ENCODE measurements around the gene XAB2.

XAB2 gene

DNA sequence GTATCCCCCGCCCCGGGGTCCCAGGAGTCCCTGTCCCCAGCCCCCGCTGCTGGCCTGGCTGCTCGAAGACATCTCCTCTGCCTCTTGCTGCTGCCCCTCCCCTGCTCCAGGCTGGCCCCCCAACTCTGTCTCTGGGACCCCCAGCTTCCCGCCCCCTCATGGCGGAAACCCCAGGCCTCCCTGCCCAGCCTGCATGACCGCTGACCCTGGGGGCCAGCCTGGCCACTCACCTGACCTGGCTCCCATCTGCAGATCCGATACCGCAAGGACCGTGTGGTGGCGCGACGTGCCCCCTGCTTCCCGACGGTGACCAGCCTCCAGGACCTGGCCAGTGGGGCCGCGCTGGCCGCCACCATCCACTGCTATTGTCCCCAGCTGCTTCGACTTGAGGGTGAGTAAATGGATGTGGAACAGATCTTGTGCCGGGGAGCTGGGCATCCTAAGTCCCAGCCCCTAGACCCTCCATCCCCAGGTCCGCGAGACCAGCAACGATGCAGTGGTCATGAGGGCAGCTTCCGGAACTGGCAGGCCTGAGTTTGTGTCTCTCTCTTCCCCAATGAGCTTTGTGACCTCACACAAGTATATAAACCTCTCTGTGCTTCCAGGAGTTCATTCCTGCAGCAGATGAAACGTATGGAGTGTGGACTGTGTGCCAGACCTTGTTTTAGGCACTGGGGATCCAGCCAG lies 21.3 kb downstream of the XAB2 start:
- H3K27ac ChIP-seq (ENCODE audit: low read length), result no peak overlapping the region
- H3K27me3 ChIP-seq (ENCODE audit: control insufficient read depth in 1 of 2, insufficient read depth in 2 of 2, low read length in 2 of 2), result peaks cover 5 to 8% of the 10 kb centered on the region in 2 donors
- no peak overlapping the region for H3K4me3 ChIP-seq (ENCODE audit: low read length in 2 of 2)
- no peaks in the 10 kb centered on the region for H3K36me3 ChIP-seq (ENCODE audit: control insufficient read depth in 2 of 2, insufficient read depth in 2 of 2, low read length in 2 of 2)
- H3K4me1 ChIP-seq (ENCODE audit: control insufficient read depth, insufficient read depth, low read length), result no peaks in the 10 kb centered on the region
- H3K9me3 ChIP-seq (ENCODE audit: control insufficient read depth in 2 of 2, low read length in 2 of 2), result no peaks in the 10 kb centered on the region
- H3K9ac ChIP-seq (ENCODE audit: low read length in 2 of 2), result no peak overlapping the region

DNA sequence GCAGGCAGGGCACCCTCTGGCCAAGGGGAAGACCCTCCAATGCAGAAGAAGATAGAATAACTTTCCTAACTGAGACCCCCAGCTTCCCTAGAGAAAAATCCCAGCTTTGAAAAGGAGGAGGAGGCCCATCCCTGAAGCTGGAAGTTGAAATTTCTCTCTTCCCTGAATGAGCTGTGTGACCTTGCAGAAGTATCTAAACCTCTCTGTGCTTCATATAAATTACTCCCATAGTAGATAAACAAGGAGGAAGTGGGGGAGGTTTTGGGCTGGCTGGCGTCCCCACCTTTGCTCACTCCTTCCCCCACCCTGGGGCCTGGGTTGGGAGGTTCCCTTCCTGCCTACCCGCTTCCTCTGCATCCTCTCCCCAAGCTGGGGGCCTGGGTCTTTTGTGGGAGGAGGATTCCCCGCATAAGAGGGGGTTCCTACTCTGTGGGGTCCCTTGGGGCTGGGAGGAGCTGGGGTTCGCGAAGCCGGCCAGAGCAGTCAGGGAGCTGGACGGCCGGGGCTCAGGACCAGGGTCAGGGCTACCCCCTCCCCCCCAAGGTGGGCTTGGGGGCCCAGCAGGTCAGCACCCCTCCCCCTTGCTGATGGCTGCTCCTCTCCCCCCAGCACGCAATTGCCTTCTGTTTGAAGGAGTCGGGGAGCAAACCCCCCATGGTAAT lies 22.0 kb downstream of the XAB2 start:
- no peak overlapping the region for H3K9ac ChIP-seq (ENCODE audit: low read length in 2 of 2)
- peaks cover 5 to 8% of the 10 kb centered on the region in 2 donors for H3K27me3 ChIP-seq (ENCODE audit: control insufficient read depth in 1 of 2, insufficient read depth in 2 of 2, low read length in 2 of 2)
- H3K9me3 ChIP-seq (ENCODE audit: control insufficient read depth in 2 of 2, low read length in 2 of 2), result no peaks in the 10 kb centered on the region
- H3K4me1 ChIP-seq (ENCODE audit: control insufficient read depth, insufficient read depth, low read length), result no peaks in the 10 kb centered on the region
- no peak overlapping the region for H3K27ac ChIP-seq (ENCODE audit: low read length)
- H3K4me3 ChIP-seq (ENCODE audit: low read length in 2 of 2), result no peak overlapping the region
- H3K36me3 ChIP-seq (ENCODE audit: control insufficient read depth in 2 of 2, insufficient read depth in 2 of 2, low read length in 2 of 2), result no peaks in the 10 kb centered on the region

DNA sequence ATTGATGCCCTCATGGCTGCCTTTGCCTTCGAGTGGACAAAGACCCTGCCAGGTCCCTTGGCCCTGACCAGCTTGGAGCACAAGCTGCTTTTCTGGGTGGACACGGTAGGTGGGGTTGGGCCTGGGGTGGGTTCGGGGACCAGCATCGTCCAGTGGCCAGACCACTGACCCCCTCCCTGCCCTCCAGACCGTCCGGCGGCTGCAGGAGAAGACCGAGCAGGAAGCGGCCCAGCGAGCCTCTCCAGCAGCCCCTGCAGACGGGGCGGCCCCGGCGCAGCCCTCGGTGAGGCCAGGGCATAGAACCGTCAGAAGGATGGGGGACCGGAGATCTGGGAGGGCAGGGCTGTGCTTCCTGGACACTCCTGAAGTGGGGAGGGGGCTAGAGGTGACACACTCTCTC lies 23.1 kb downstream of the XAB2 start:
- H3K9me3 ChIP-seq (ENCODE audit: control insufficient read depth in 2 of 2, low read length in 2 of 2), result no peaks in the 10 kb centered on the region
- H3K4me3 ChIP-seq (ENCODE audit: low read length in 2 of 2), result no peak overlapping the region
- H3K9ac ChIP-seq (ENCODE audit: low read length in 2 of 2), result no peak overlapping the region
- H3K27me3 ChIP-seq (ENCODE audit: control insufficient read depth in 1 of 2, insufficient read depth in 2 of 2, low read length in 2 of 2), result peaks cover 5 to 11% of the 10 kb centered on the region in 2 donors
- no peaks in the 10 kb centered on the region for H3K36me3 ChIP-seq (ENCODE audit: control insufficient read depth in 2 of 2, insufficient read depth in 2 of 2, low read length in 2 of 2)
- H3K27ac ChIP-seq (ENCODE audit: low read length), result no peak overlapping the region
- H3K4me1 ChIP-seq (ENCODE audit: control insufficient read depth, insufficient read depth, low read length), result no peaks in the 10 kb centered on the region

DNA sequence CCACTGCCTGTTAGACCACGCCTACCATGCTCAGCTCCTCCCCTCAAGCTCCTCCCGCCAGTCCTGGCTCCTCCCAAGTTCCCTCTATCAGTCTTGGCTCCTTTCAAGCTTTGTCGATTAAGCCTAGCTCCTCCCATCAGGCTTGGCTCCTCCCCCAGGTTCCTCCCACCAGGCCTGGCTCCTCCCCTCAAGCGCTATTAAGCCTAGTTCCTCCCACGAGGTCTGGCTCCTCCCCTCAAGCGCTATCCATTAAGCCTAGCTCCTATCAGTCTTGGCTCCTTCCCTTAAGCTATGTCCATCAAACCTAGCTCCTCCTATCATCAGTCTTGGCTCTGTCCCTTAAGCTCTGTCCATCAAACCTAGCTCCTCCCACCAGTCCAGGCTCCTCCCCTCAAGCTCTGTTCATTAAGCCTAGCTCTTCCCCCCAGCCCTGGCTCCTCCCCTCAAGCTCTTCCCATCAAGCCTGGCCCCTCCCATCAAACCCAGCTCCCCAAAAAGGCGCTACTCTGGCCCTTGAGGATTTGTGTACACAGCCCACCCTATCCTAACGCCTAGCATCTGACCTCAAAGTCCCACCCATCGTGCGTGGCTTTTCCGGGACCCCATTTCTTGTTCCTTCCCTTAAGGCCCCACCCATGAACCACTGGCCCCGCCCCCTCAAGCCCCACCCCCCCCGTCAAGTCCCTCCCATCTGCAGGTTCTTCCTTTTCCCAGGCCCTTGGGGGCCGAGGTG lies 23.7 kb downstream of the XAB2 start:
- Histone ChIP-seq H3K9me3 (ENCODE audit: control insufficient read depth in 2 of 2, low read length in 2 of 2) (no peaks in the 10 kb centered on the region), H3K4me1 (ENCODE audit: control insufficient read depth, insufficient read depth, low read length) (no peaks in the 10 kb centered on the region), H3K9ac (ENCODE audit: low read length in 2 of 2) (no peak overlapping the region), H3K27me3 (ENCODE audit: control insufficient read depth in 1 of 2, insufficient read depth in 2 of 2, low read length in 2 of 2) (peaks cover 5 to 11% of the 10 kb centered on the region in 2 donors), H3K4me3 (ENCODE audit: low read length in 2 of 2) (no peak overlapping the region), H3K27ac (ENCODE audit: low read length) (no peak overlapping the region), H3K36me3 (ENCODE audit: control insufficient read depth in 2 of 2, insufficient read depth in 2 of 2, low read length in 2 of 2) (no peaks in the 10 kb centered on the region)

DNA sequence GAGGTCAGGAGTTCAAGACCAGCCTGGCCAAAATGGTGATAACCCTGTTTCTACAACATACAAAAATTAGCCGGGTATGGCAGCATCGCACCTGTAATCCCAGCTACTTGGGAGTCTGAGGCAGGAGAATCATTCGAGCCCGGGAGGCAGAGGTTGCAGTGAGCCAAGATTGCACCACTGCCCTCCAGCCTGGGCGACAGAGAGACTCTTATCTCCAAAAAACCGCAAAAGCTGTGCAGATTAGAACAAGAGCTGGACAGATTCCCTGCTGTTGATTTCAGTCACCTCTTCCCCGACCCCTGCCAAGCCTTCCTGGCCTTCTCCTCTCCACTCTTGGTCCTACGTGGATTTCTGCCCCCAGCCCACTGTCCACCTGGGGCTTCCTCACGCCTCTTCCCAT lies 25.4 kb downstream of the XAB2 start:
- Histone ChIP-seq H3K9ac (ENCODE audit: low read length in 2 of 2) (no peak overlapping the region), H3K27me3 (ENCODE audit: control insufficient read depth in 1 of 2, insufficient read depth in 2 of 2, low read length in 2 of 2) (peaks cover 5 to 11% of the 10 kb centered on the region in 2 donors), H3K27ac (ENCODE audit: low read length) (no peak overlapping the region), H3K4me1 (ENCODE audit: control insufficient read depth, insufficient read depth, low read length) (no peaks in the 10 kb centered on the region), H3K36me3 (ENCODE audit: control insufficient read depth in 2 of 2, insufficient read depth in 2 of 2, low read length in 2 of 2) (no peaks in the 10 kb centered on the region), H3K9me3 (ENCODE audit: control insufficient read depth in 2 of 2, low read length in 2 of 2) (no peaks in the 10 kb centered on the region), H3K4me3 (ENCODE audit: low read length in 2 of 2) (no peak overlapping the region)

DNA sequence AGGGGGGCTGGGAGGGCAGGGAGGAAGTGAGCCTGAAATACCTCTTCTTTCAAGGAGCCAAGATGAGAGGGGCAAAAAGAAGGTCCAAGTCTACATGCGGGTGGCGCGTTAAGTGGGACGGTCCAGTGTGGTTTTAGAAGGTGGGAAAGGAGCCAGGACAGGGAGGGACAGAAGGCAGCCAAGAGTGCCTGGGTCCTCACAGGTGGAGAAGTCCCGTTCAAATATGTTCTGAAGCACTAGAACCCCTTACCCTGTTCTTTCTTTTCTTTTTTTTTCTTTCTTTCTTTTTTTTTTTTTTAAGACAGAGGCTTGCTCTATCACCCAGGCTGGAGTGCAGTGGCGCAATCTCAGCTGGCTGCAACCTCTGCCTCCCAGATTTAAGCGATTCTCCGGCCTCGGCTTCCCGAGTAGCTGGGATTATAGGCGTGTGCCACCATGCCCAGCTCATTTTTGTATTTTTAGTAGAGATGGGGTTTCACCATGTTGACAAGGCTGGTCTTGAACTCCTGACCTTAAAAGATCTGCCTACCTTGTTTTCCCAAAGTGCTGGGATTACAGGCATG lies 26.3 kb downstream of the XAB2 start:
- Histone ChIP-seq H3K4me3 (ENCODE audit: low read length in 2 of 2) (no peak overlapping the region), H3K27ac (ENCODE audit: low read length) (no peak overlapping the region), H3K9ac (ENCODE audit: low read length in 2 of 2) (no peak overlapping the region), H3K27me3 (ENCODE audit: control insufficient read depth in 1 of 2, insufficient read depth in 2 of 2, low read length in 2 of 2) (peaks cover 12 to 13% of the 10 kb centered on the region in 2 donors), H3K36me3 (ENCODE audit: control insufficient read depth in 2 of 2, insufficient read depth in 2 of 2, low read length in 2 of 2) (no peaks in the 10 kb centered on the region), H3K9me3 (ENCODE audit: control insufficient read depth in 2 of 2, low read length in 2 of 2) (no peaks in the 10 kb centered on the region), H3K4me1 (ENCODE audit: control insufficient read depth, insufficient read depth, low read length) (no peaks in the 10 kb centered on the region)

DNA sequence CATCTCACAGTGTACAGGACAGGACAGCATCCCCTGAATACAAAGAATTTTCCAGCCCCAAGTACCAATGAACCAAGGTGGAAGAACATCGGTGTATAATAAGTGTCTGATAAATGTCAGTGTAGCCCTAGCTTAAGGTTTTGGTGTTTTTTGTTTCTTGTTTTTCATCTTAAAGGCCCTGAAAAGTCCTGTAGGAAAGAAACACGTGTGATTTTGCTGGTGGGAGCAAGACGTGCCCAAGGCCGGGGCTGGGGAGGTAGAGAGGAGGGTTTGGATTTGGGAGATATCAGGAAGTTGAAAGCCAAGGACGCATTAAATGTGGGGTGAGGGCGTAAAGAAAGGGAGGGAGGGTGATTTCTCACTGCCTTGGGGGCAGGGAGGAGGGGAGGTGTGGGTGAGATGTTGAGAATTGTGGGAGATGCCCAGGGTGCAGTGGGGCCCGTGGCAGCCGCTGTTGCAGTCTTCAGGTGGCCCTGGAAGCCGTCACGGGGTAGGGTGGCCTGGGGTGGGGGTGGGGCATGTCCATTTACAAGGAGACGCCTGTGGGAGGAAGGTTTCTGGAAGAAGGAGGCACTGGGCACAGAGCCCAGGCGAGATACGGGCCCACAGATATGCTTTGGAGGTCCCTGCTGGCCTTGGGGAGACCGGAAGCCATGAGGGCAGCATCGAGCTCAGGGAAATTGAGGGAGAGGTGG lies 27.0 kb downstream of the XAB2 start:
- H3K9ac ChIP-seq (ENCODE audit: low read length in 2 of 2), result no peak overlapping the region
- H3K27me3 ChIP-seq (ENCODE audit: control insufficient read depth in 1 of 2, insufficient read depth in 2 of 2, low read length in 2 of 2), result peaks cover 16 to 17% of the 10 kb centered on the region in 2 donors
- no peaks in the 10 kb centered on the region for H3K4me1 ChIP-seq (ENCODE audit: control insufficient read depth, insufficient read depth, low read length)
- no peak overlapping the region for H3K27ac ChIP-seq (ENCODE audit: low read length)
- no peak overlapping the region for H3K4me3 ChIP-seq (ENCODE audit: low read length in 2 of 2)
- no peaks in the 10 kb centered on the region for H3K9me3 ChIP-seq (ENCODE audit: control insufficient read depth in 2 of 2, low read length in 2 of 2)
- H3K36me3 ChIP-seq (ENCODE audit: control insufficient read depth in 2 of 2, insufficient read depth in 2 of 2, low read length in 2 of 2), result no peaks in the 10 kb centered on the region

DNA sequence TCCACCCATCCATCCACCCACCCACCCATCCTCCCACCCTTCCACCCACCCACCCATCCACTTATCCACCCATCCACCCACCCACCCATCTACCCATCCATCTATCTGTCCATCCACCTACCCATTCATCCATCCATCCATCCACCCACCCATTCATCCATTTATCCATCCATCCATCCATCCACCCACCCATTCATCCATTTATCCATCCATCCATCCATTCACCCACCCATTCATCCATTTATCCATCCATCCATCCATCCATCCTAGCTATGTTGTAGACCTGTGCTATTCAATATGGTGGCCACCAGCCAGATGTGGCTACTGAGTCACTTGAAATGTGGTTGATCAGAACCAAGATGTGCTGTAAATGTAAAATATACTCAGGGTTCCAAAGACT lies 28.6 kb downstream of the XAB2 start:
- Histone ChIP-seq H3K27me3 (ENCODE audit: control insufficient read depth in 1 of 2, insufficient read depth in 2 of 2, low read length in 2 of 2) (peaks cover 25 to 29% of the 10 kb centered on the region in 2 donors), H3K4me3 (ENCODE audit: low read length in 2 of 2) (no peak overlapping the region), H3K27ac (ENCODE audit: low read length) (no peak overlapping the region), H3K9me3 (ENCODE audit: control insufficient read depth in 2 of 2, low read length in 2 of 2) (no peaks in the 10 kb centered on the region), H3K36me3 (ENCODE audit: control insufficient read depth in 2 of 2, insufficient read depth in 2 of 2, low read length in 2 of 2) (no peaks in the 10 kb centered on the region), H3K4me1 (ENCODE audit: control insufficient read depth, insufficient read depth, low read length) (no peaks in the 10 kb centered on the region), H3K9ac (ENCODE audit: low read length in 2 of 2) (no peak overlapping the region)

DNA sequence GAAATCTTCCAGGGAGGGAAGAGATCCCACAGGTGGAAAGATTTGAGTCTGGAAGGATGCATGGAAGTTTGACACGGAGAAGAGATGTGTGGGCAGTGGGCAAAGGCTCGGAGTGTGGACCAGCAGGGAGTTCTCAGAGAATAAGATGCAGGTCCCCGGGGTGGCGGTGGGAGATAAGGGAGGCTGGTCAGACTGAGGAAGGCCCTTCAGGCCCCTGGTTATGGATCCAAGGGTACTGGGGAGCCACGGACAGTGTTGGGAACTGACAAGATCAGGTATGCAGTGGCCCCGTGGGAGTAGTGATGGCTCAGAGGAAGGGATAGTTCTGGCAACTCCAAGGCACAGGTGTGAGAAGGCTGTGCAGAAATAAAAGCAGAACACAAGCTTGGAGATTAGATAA lies 31.2 kb downstream of the XAB2 start:
- Histone ChIP-seq H3K4me3 (ENCODE audit: low read length in 2 of 2) (no peak overlapping the region), H3K36me3 (ENCODE audit: control insufficient read depth in 2 of 2, insufficient read depth in 2 of 2, low read length in 2 of 2) (no peaks in the 10 kb centered on the region), H3K27me3 (ENCODE audit: control insufficient read depth in 1 of 2, insufficient read depth in 2 of 2, low read length in 2 of 2) (peaks cover 30 to 32% of the 10 kb centered on the region in 2 donors), H3K9me3 (ENCODE audit: control insufficient read depth in 2 of 2, low read length in 2 of 2) (no peaks in the 10 kb centered on the region), H3K27ac (ENCODE audit: low read length) (no peak overlapping the region), H3K4me1 (ENCODE audit: control insufficient read depth, insufficient read depth, low read length) (peaks cover 2% of the 10 kb centered on the region), H3K9ac (ENCODE audit: low read length in 2 of 2) (no peak overlapping the region)

DNA sequence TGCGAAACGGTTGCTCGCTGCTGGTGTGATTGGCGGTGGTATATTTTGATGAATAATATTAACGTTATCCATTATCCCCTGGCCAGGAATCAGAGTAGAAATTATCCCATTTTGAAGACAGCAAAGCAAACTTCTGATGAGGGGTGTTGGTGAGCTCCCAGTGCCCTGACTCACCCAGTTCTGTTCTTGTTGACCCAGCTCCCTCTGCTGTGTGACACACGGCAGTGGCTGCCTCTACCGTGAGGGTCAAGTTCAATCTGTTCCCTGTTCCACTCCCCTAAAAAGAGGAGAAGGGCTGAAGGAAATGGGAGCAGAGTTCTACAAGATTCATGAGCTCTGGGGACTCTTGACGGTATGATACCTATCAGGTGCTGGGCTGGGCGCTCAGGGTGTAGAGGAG lies 31.7 kb downstream of the XAB2 start:
- Histone ChIP-seq H3K27me3 (ENCODE audit: control insufficient read depth in 1 of 2, insufficient read depth in 2 of 2, low read length in 2 of 2) (peaks cover 30 to 32% of the 10 kb centered on the region in 2 donors), H3K4me1 (ENCODE audit: control insufficient read depth, insufficient read depth, low read length) (peaks cover 2% of the 10 kb centered on the region), H3K4me3 (ENCODE audit: low read length in 2 of 2) (no peak overlapping the region), H3K36me3 (ENCODE audit: control insufficient read depth in 2 of 2, insufficient read depth in 2 of 2, low read length in 2 of 2) (no peaks in the 10 kb centered on the region), H3K27ac (ENCODE audit: low read length) (no peak overlapping the region), H3K9me3 (ENCODE audit: control insufficient read depth in 2 of 2, low read length in 2 of 2) (no peaks in the 10 kb centered on the region), H3K9ac (ENCODE audit: low read length in 2 of 2) (no peak overlapping the region)
